Measurements from ENCODE around the gene CD101.

CD101 gene

DNA sequence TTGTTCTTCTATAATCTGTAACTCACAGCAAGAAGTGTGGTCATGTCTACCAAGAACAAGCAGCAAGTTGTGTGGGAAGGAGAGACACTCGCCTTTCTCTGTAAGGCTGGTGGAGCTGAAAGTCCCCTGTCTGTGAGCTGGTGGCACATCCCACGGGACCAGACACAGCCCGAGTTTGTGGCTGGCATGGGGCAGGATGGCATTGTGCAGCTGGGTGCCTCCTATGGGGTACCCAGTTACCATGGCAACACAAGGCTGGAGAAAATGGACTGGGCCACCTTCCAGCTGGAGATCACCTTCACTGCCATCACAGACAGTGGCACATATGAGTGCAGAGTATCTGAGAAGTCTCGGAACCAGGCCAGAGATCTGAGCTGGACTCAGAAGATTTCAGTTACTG is 15.5 kb downstream of the CD101 start:
- no peak for DNase-seq

- DNase-seq = no peak
Measured at GRCh38 chr1:117017648-117018047, 16.1 kb downstream of the CD101 start.

DNA sequence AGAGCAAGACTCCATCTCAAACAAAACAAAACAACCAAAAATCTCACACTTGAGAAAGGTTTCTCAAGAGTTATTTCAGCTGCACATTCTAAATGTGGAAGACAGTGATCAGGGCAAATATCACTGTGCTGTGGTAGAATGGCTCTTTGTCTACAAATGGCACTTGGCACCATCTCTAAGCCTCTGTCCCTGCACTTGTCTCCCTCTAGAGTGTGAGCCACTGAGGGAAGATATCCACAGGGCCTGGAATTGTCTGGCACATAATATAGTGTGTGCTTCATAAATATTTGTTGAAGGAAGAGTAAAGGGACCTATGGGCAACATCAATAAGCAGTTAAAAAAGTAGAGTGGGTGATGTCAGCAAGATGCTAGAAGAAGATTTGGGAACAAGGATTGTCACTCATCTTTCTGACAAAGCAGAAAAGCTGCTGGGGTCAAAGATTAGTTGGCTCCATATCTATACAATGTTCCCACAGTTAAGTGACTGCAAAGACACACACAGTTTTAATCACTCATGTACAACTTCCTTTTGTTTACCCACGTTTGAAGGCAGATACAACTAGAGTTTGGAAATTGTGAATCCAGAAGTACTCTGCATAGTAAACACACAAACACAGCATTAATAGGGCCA is 19.1 kb downstream of the CD101 start:
- DNase-seq = no peak

GRCh38 chr1:117022114-117022513 is 20.6 kb downstream of the CD101 start:
- DNase-seq = no peak

- DNase-seq = no peak
Measured at GRCh38 chr1:117025568-117025967, 24.0 kb downstream of the CD101 start.

GRCh38 chr1:117026361-117026760 is 24.8 kb downstream of the CD101 start:
- DNase-seq = no peak

DNA sequence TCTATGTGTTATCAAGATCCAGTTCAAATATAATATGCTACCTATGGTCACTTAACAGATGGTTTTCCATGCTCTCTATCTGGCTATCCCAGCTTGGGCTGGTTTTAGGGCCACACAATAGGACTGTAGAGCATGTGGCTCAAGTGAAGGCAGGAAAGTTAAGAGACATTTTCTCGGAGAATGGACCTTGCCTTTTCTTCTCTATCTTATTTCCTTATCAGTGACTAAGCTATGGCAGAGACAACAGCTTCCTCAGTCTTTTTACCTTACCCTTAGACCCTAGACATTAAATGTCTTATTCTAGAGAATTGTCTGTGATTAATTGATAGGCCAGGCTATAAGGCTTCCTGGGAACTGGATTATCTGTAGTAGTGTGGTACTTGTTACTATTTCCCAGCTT is 28.1 kb downstream of the CD101 start:
- no peak for DNase-seq

DNA sequence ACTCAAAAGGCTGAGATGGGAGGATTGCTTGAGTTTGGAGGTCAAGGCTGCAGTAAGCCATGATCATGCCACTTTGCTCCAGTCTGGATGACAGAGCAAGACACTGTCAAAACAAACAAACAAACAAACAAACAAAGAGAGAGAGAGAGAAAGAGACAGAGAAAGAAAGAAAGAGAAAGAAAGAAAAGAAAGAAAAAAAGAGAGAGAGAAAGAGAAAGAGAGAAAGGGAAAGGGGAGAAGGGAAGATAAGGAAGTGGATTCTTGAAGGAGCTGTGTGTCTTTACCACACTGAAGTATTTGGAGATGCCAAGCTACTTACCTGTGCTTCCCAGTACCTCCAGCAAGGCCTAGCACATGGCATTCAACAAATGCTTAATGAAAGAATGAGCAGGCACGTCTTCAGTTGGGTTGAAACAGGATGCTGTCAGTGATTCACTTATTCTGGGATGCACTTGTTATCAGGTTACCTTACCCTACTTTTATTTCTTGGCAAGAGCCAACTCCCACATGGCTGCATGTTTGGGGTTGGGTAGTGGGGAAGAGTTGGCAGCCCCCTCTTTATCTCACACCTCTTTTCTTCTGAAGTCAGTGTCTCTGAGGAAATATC is 28.8 kb downstream of the CD101 start:
- DNase-seq = no peak

GRCh38 chr1:117032266-117032665 is 30.7 kb downstream of the CD101 start:
- DNase-seq = no peak

- DNase-seq = no peak
Measured at GRCh38 chr1:117032681-117033539, 31.4 kb downstream of the CD101 start.

- no peak for DNase-seq
Measured at GRCh38 chr1:117033772-117034171, 32.2 kb downstream of the CD101 start.

- no peak for DNase-seq
Measured at GRCh38 chr1:117034791-117035290, 33.3 kb downstream of the CD101 start.

- no peak for DNase-seq
Measured at GRCh38 chr1:117036018-117036461, 34.5 kb downstream of the CD101 start.

- no peak for DNase-seq
Measured at GRCh38 chr1:117037802-117038201, 36.2 kb downstream of the CD101 start.

GRCh38 chr1:117038236-117038635 is 36.7 kb downstream of the CD101 start:
- no peak for DNase-seq

DNA sequence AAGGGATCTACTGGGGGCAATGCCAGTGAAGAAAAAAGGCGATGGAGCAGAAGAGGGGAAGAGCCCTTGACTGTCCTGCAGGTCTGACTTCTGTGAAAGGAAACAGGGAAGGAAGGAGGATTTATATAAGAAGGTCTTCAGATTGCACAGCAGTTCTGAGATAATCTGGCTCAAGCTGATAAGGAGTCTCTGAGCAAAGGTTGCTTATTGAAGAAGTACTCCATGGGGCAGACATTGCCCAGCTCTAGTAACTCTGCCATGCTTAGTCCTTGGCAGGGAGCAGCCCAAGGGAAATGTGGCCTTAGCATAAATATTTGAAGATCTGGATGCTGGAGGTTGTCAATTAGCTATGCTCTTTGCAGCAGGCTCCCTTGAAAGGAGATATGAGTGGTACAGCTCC is 42.7 kb downstream of the CD101 start:
- DNase-seq = no peak

GRCh38 chr1:117045644-117046043 is 44.1 kb downstream of the CD101 start:
- DNase-seq = no peak

- DNase-seq = no peak
Measured at GRCh38 chr1:117046781-117047180, 45.2 kb downstream of the CD101 start.

- no peak for DNase-seq
Measured at GRCh38 chr1:117047271-117047670, 45.7 kb downstream of the CD101 start.

DNA sequence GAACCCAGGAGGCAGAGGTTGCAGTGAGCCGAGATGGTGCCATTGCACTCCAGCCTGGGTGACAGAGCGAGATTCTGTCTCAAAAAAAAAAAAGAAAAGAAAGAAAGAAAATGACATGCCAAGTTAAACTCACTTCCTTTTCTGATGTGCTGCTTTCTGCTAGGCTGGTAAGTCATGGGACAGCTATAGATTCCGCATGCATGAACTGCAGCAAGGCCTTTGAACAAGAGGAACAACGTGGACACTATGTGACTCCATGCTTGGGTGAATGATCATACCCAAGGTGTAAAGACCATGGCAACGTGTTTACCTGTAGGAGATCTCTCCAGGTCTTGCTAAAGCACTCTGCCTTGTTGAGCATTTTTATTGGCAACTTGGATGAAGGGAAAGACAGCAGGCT is 48.3 kb downstream of the CD101 start:
- no peak for DNase-seq

DNA sequence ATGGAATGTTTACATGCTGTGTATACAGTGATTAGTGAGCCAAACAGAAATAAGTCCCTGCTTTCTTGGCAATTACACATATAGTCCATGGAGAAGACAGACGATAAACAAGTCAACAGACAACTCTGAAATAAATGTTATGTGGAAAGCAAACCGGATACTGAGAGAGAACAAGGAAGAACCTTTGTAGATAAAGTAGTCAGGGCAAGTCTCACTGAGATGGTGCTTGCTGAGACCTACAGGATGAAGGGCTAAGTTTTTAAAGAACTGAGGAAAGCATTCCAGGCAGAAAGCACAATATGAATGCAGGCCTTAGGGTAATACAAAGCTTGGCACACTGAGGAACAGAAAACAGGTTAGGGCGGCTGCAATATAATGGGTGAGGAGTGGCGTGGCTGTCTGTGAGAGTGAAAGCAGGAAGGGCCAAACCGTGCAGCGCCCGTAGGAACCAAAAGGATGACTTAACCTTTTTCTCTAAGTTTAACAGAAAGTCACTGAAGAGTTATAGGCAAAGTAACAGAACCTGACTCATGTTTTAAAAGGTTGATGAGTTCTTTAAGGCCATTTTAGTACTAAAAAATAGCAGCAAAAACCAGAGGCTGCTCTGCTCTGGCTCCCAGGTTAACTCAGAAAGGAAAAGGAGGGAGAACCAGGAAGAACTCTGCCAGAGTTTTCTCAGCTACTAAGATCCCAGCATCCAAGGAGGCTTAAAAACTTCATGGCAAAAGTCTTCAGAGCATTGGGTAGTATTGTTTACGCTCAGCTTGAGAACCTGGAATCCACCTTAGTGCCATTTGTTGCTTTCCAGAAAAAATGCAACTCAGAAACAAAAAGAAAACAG is 49.9 kb downstream of the CD101 start:
- peak; percentile 36 for DNase-seq

- DNase-seq = no peak
Measured at GRCh38 chr1:117054068-117054467, 52.5 kb downstream of the CD101 start.

DNA sequence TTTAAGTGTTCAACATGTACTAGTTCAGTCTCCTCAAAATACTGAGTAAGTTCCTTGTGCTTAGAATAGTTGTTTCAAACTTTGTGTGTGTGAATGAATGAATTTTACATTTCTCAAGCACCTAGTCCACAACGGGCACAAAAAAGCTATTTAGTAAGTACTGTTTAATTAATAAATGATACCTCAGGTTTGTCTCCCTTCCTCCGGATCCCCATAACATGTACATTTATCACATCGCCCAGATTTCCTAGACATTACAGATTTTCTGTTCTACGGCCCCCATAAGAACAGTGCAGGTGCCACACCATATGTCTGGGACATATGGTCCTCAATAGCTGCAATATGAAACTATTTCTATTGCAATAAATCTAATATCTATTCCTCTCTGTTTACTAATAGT is 57.2 kb downstream of the CD101 start:
- no peak for DNase-seq

All from CD4-positive, alpha-beta T cell treated with Interleukin-4 for 4 hours (primary cell).